Stimulated activated CD8-positive, alpha-beta memory T cell treated with anti-CD3 and anti-CD28 coated beads, Interleukin-4, amount 100 ng/mL, for 1 hour (primary cell): ENCODE measurements around the gene CTNNA3.

Experiments used
- DNase-seq, 2 donors: peaks; one replicate each; pipeline ENCODE4 v3.0.0-alpha.2; 2020; ENCODE audit warnings: low read depth in 2 of 2, low spot score in 1 of 2

The CTNNA3 gene

GRCh38 chr10:67666416-67667034 is 29.5 kb downstream of the CTNNA3 start:
- no peak for DNase-seq

GRCh38 chr10:67665491-67665890 is 30.5 kb downstream of the CTNNA3 start:
- DNase-seq, result no peak

GRCh38 chr10:67664942-67665341 is 31.1 kb downstream of the CTNNA3 start:
- no peak for DNase-seq

- DNase-seq, result no peak
Measured at GRCh38 chr10:67663449-67664087, 32.4 kb downstream of the CTNNA3 start.

GRCh38 chr10:67662415-67662814 is 33.6 kb downstream of the CTNNA3 start:
- DNase-seq, result no peak

GRCh38 chr10:67659497-67659896 is 36.5 kb downstream of the CTNNA3 start:
- no peak for DNase-seq

GRCh38 chr10:67657775-67658174 is 38.2 kb downstream of the CTNNA3 start:
- DNase-seq, result no peak

- DNase-seq, result no peak
Measured at GRCh38 chr10:67650558-67650957, 45.4 kb downstream of the CTNNA3 start.

- DNase-seq, result no peak
Measured at GRCh38 chr10:67648613-67649229, 47.3 kb downstream of the CTNNA3 start.

- no peak for DNase-seq
Measured at GRCh38 chr10:67630904-67631303, 65.1 kb downstream of the CTNNA3 start.

GRCh38 chr10:67629461-67629971 is 66.5 kb downstream of the CTNNA3 start:
- no peak for DNase-seq

GRCh38 chr10:67622984-67623383 is 73.0 kb downstream of the CTNNA3 start:
- no peak for DNase-seq

- no peak for DNase-seq
Measured at GRCh38 chr10:67622511-67622910, 73.5 kb downstream of the CTNNA3 start.

- no peak for DNase-seq
Measured at GRCh38 chr10:67621834-67622233, 74.2 kb downstream of the CTNNA3 start.

GRCh38 chr10:67618116-67618515 is 77.9 kb downstream of the CTNNA3 start:
- DNase-seq, result no peak

- DNase-seq, result peak in 1 of 2 donors; percentile 18
Measured at GRCh38 chr10:67612577-67613537, 83.1 kb downstream of the CTNNA3 start.

- no peak for DNase-seq
Measured at GRCh38 chr10:67612176-67612575, 83.8 kb downstream of the CTNNA3 start.

- DNase-seq, result no peak
Measured at GRCh38 chr10:67609996-67610793, 85.8 kb downstream of the CTNNA3 start.

- DNase-seq, result no peak
Measured at GRCh38 chr10:67608001-67608400, 88.0 kb downstream of the CTNNA3 start.

- DNase-seq, result no peak
Measured at GRCh38 chr10:67607472-67607871, 88.5 kb downstream of the CTNNA3 start.
